ENCODE measurements around the gene ECE2.

GRCh38 chr3:184275381-184275701 lies 481 bp upstream of the ECE2 start:
- TF ChIP-seq, protein P1, sequence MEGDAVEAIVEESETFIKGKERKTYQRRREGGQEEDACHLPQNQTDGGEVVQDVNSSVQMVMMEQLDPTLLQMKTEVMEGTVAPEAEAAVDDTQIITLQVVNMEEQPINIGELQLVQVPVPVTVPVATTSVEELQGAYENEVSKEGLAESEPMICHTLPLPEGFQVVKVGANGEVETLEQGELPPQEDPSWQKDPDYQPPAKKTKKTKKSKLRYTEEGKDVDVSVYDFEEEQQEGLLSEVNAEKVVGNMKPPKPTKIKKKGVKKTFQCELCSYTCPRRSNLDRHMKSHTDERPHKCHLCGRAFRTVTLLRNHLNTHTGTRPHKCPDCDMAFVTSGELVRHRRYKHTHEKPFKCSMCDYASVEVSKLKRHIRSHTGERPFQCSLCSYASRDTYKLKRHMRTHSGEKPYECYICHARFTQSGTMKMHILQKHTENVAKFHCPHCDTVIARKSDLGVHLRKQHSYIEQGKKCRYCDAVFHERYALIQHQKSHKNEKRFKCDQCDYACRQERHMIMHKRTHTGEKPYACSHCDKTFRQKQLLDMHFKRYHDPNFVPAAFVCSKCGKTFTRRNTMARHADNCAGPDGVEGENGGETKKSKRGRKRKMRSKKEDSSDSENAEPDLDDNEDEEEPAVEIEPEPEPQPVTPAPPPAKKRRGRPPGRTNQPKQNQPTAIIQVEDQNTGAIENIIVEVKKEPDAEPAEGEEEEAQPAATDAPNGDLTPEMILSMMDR (IDR thresholded peaks at IDR 0.05): no peak
- no peak for TF ChIP-seq POLR2A (IDR thresholded peaks at IDR 0.05)

Measured in right lobe of liver (tissue), 4 donors.